GM21737 (cell line): Measurements from ENCODE around the gene ARPC2.
"Not testable (repeated sequence)": the region's sequence is repeated elsewhere in the genome, so short reads cannot be mapped to it uniquely, and the experiment has no call there.

Experiments used
- ATAC-seq: cut with Tn5 transposase; IDR thresholded peaks from one replicate; pipeline ENCODE4 v1.9.1; 2021; ENCODE audit warnings: mild to moderate bottlenecking, moderate library complexity; ENCODE audit not compliant: unreplicated experiment

Gene ARPC2

GRCh38 chr2:218269900-218270720 is 53.1 kb downstream of the ARPC2 start, which contains the start of the genes AAMP and PNKD:
Gene AAMP, minus strand, starts transcription at chr2:218270137. Its CDS starts 51 bp downstream, at chr2:218270086.
Gene PNKD, plus strand, starts transcription at chr2:218270519. Its CDS starts 17 bp downstream, at chr2:218270536.
- peak; percentile 86 for ATAC-seq

GRCh38 chr2:218270721-218271486 is 53.9 kb downstream of the ARPC2 start:
- ATAC-seq: no peak

DNA sequence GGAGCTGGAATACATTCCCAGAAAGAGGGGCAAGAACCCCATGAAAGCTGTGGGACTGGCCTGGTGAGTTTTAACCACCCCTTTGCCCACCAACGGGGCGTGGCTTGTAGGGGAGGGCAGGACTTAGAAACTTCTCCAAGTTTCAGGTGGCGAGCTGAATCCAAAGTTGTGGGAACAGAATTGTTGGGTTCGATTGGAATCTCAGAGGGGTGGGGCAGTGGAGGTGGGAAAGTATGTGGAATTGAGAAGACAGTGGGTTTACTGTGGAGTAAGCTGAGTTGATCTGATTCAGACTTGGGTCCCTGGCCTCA is 54.5 kb downstream of the ARPC2 start:
- ATAC-seq: no peak

DNA sequence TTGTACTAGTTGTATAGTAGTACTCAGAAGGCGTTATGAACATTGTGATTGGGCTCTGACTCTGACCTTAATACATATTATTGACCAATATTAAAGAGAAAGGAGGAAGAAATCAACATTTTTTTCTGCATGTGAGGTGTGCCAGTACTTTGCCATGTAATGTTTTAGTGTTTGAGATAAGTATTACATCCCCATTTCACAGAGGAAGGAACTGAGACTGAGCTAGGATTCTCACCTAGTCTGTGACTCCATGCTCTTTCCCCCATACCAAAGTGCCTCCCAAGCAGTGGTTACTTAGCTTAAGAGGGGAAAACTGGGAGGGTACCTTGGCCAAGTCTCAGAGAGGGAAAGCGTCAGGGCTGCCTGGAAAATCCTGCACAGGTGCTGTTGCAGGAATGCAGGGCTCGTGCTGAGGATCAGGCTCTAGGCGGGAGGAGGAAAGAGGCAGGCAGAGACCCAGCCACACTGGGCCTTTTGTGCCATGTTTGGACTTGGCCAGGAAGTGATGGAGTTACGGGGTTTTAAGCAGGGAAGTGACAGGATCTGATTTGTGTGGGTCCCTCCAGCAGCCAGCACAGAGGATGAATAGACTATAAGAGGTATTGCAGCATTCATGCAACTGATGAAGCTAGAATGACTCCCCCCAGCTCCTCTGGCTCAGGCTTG is 55.0 kb downstream of the ARPC2 start:
- no peak for ATAC-seq

- peak; percentile 24 for ATAC-seq
These were observed 55.7 kb downstream of the ARPC2 start for GRCh38 chr2:218272531-218273212.

DNA sequence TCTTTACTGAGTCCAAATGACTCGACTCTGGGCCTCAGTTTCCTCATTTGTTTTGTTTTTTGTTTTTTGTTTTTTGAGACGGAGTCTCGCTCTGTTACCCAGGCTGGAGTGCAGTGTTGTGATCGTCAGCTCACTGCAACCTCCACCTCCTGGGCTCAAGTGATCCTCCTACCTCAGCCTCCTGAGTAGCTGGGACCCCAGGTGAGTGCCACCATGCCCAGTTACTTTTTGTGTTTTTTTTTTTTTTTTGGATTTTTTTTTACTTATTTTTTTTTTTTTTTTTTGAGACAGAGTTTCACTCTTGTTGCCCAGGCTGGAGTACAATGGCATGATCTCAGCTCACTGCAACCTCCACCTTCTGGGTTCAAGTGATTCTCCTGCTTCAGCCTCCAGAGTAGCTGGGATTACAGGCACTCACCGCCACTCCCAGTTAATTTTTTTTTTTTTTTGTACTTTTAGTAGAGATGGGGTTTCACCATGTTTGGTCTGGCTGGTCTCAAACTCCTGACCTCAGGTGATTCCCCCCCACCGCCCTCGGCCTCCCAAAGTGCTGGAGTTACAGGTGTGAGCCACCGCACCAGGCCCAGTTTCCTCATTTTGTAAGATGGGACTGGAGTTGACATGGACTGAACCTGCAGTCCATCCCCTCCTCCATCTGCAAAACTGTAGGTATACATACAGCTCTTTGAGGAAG is 56.4 kb downstream of the ARPC2 start:
- ATAC-seq: not testable (repeated sequence)

DNA sequence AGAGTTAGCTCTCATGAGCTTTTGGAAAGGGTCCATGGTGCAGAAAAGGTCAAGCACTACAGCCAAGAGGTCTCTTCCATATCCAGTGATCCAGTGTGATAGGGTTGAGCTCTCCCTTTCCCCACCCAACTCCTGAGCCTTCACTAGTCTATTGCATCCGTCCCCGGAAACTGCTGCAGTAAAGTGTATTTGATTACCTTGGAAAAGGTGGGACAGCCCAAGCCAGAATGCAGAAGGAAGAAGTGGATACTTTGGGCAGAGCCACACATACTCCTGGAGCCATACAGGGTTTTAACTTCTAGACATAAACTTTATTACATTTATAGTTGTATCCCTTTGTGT is 56.9 kb downstream of the ARPC2 start:
- ATAC-seq: no peak

DNA sequence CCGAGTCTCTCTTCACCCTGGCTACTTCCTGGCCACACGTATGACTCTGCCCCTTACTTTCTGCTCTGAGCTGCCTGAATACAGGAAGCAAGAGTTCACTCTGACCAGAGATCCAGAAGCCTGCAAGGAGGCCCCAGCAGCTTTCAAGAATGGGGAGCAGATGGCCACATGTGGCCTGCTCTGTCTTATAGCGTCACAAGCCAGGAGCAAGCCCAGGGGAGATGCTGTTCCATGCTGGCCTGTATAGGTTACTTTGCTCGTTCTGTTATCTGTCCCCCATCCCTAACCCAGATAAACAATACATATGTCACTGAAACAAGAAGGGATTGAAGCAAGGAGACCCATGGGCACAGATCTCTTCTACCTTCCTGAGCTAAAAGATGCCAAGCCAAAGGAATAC is 57.6 kb downstream of the ARPC2 start:
- ATAC-seq: no peak

GRCh38 chr2:218275371-218276072 is 58.5 kb downstream of the ARPC2 start:
- no peak for ATAC-seq

GRCh38 chr2:218276986-218277755 is 60.2 kb downstream of the ARPC2 start:
- ATAC-seq: no peak

DNA sequence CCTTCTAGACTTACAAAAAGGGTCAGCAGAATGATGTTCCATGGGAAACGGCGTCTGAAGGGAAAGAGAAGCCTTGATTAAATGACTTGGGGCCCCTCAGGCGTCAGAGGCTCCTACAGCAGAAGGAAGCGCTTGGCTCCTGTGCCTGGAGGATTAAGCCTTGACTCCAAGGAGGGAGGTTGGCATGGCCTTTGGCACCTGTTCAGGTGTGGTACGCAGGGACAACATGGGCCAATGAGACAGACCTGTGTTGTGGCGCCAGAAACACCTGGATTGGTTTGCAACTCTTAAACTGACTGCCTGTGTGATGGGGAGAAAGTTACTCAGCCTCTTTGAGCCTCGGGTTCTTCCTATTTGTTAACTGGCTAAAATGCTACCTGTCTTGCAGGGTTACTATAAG is 60.9 kb downstream of the ARPC2 start:
- ATAC-seq: no peak

DNA sequence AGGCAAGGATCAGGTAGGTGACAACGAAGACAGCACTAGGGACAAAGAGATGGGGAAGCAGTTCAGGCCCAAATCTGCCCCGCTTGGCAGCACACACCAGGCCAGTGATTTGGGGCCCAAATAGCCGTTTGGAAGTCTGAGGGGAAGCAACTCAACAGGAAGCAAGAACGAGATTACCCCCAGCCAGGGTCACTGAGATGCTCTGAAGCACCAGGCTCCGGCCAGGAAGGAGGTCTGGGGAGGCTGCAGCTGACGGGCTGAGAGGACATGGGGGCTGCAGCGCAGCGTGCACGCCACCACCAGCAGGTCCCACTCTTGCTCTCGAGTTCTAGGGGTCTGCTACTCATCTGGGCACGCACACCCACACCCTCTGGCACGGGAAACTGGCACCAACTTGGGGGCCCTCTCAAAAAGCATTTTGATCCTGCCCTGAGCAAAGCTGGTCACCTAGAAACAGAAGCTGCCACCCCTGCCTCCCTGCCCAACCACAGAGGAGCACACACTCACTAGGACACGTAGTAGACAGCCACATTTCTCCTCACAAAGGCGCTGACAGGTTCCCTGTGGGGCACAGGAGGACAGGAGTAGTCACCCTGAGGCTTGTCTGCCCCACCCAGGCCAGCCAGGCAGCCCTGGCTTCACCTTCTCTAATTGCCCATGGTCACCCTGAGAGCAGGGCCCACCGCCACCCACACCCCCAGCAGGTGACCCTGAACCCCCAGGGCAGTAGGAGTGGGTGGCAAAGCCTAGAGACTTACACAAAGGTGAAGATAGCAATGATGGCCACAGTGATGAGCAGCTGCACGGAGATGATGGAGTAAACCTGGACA is 61.8 kb downstream of the ARPC2 start:
- no peak for ATAC-seq

GRCh38 chr2:218280260-218280870 is 63.4 kb downstream of the ARPC2 start:
- no peak for ATAC-seq

- ATAC-seq: no peak
These were observed 64.5 kb downstream of the ARPC2 start for GRCh38 chr2:218281449-218281848.

- no peak for ATAC-seq
These were observed 65.4 kb downstream of the ARPC2 start for GRCh38 chr2:218282173-218282991.

- ATAC-seq: peak; percentile 31
These were observed 67.3 kb downstream of the ARPC2 start for GRCh38 chr2:218284106-218284811.
